ENCODE measurements around the gene NSD1.

DNA sequence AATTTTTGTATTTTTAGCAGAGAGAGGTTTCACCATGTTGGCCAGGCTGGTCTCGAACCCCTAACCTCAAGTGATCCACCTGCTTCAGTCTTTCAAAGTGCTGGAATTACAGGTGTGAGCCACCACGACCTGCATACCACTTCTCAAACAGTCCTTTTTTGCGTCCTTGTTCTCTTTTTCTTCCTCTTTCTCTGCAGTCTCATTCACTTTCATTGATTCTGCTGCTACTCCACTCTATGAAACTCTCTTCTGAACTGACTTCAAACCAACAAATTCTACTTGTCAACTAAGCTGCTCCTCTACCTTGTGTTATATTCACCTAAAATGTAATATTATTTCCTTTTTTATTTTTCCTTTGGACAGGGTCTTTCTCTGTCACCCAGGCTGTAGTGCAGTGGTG is 7.9 kb downstream of the NSD1 start:
- TF ChIP-seq, protein P1, sequence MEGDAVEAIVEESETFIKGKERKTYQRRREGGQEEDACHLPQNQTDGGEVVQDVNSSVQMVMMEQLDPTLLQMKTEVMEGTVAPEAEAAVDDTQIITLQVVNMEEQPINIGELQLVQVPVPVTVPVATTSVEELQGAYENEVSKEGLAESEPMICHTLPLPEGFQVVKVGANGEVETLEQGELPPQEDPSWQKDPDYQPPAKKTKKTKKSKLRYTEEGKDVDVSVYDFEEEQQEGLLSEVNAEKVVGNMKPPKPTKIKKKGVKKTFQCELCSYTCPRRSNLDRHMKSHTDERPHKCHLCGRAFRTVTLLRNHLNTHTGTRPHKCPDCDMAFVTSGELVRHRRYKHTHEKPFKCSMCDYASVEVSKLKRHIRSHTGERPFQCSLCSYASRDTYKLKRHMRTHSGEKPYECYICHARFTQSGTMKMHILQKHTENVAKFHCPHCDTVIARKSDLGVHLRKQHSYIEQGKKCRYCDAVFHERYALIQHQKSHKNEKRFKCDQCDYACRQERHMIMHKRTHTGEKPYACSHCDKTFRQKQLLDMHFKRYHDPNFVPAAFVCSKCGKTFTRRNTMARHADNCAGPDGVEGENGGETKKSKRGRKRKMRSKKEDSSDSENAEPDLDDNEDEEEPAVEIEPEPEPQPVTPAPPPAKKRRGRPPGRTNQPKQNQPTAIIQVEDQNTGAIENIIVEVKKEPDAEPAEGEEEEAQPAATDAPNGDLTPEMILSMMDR (IDR thresholded peaks at IDR 0.05; ENCODE audit: insufficient read depth, low read length): no peak
- TF ChIP-seq GABPA (IDR thresholded peaks at IDR 0.05; ENCODE audit: low read depth): no peak
- TF ChIP-seq, protein P2, sequence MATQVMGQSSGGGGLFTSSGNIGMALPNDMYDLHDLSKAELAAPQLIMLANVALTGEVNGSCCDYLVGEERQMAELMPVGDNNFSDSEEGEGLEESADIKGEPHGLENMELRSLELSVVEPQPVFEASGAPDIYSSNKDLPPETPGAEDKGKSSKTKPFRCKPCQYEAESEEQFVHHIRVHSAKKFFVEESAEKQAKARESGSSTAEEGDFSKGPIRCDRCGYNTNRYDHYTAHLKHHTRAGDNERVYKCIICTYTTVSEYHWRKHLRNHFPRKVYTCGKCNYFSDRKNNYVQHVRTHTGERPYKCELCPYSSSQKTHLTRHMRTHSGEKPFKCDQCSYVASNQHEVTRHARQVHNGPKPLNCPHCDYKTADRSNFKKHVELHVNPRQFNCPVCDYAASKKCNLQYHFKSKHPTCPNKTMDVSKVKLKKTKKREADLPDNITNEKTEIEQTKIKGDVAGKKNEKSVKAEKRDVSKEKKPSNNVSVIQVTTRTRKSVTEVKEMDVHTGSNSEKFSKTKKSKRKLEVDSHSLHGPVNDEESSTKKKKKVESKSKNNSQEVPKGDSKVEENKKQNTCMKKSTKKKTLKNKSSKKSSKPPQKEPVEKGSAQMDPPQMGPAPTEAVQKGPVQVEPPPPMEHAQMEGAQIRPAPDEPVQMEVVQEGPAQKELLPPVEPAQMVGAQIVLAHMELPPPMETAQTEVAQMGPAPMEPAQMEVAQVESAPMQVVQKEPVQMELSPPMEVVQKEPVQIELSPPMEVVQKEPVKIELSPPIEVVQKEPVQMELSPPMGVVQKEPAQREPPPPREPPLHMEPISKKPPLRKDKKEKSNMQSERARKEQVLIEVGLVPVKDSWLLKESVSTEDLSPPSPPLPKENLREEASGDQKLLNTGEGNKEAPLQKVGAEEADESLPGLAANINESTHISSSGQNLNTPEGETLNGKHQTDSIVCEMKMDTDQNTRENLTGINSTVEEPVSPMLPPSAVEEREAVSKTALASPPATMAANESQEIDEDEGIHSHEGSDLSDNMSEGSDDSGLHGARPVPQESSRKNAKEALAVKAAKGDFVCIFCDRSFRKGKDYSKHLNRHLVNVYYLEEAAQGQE (IDR thresholded peaks at IDR 0.05; ENCODE audit: insufficient replicate concordance, low read depth): no peak
- no peak for TF ChIP-seq POLR2AphosphoS5 (IDR thresholded peaks at IDR 0.05; ENCODE audit: low read depth)
- no peak for TF ChIP-seq SPI1 (IDR thresholded peaks at IDR 0.05; ENCODE audit: borderline replicate concordance, low read depth)
